GM18873 (cell line): ENCODE data around the gene TEDC1.

Experiments
- ATAC-seq: cut with Tn5 transposase; IDR thresholded peaks from one replicate; pipeline ENCODE4 v1.9.1; 2021; ENCODE audit warnings: mild to moderate bottlenecking, moderate library complexity, moderate number of reproducible peaks; ENCODE audit not compliant: unreplicated experiment, low FRiP score

Gene TEDC1

DNA sequence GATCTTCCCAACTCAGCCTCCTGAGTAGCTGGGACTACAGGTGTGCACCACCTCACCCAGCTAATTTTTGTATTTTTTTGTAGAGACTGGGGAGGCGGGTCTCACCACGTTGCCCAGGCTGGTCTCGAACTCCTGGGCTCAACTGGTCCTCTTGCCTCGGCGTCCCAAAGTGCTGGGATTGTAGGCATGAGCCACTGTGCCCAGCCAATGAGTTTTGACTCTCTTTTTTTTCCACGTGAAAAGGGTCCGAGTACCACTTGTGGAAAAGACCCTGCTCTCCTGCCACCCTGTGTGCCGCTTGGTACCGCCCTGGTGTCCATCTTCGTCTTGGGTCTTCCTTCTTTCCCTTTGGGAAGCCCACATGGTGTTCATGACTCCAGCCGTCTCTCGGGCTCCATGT is 17.6 kb downstream of the TEDC1 start:
- no peak for ATAC-seq

GRCh38 chr14:105517096-105517495 is 26.1 kb downstream of the TEDC1 start:
- no peak for ATAC-seq

DNA sequence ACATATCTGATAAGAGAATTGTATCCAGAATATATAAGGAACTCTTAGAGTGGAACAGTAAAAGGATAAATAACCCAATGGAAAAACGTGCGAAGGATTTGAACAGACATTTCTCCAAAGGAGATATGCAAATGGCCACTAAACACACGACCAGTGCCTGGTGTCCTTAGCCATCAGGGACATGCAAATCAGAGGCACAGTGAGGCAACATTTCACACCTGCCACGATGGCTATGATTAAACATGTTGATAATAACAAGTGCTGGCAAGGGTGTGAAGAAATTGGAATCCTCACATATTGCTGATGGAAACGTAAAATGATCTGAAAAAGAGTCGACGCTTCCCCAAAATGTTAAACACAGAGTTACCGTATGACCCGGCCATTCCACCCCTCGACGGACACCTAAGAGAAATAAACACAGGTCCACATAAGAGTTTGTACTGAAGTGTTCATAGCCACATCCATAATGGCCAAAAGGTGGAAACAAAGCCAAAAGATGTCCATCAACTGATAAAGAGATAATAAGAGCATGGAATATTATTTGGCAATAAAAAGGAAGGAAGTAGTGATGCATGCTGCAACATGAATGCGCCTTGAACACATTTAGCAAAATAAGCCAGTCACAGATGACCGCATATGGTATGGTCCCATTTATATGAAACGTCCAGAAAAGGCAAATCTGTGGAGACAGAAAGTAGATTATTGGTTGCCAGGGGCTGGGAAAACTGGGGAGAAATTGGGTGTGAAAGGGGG is 29.1 kb downstream of the TEDC1 start:
- ATAC-seq: no peak

DNA sequence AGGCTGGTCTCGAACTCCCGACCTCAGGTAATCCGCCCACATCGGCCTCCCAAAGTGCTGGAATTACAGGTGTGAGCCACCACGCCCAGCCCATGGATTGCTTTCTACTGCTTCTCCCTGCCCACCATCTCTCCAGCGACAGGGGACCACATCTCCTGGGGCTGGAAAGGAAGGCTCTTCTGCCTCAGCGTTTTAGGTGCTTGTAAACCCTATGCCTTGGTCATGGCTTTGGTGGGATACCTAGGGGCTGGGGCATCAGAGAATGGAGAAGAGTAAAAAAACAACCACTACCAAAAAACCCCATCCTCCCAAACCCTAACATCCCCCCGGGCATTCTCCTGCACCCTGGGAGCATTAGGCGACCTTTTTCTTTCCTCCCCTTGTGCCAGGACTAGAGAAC is 34.3 kb downstream of the TEDC1 start:
- ATAC-seq: no peak

GRCh38 chr14:105525861-105526775 is 35.1 kb downstream of the TEDC1 start, which contains the start of gene TMEM121:
Gene TMEM121 (plus strand): TSS chr14:105526583. CDS start chr14:105528835, 2,252 bp downstream.
- no peak for ATAC-seq

DNA sequence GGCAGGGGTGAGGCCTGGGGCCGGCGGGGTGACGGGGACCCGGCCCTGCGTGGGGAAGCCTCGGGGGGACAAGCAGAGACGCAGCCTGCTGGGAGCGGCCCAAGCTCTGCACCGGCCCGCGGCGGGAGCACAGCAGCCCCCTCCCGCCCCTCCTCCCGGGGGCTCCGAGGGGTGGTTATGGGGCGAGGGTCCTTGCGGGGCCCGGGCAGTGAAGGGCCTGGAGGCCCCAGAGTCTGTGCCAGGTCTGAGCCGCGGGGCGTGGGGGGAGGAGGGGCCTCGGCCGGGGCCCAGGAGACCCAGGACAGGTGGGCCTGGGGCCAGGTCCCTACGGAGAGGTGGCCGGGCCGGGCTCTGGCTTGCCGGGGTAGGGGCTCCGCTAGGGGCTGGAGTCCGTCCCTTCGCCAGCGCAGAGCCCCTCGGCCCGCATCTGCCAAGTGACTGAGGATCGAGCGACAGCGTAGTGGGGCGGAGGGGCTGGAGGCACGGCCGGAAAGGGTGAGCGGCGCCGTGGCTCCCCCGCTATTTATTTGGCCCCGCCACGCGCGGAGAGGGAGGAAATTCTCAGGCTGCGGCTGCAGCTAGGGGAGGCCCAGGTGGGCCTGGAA is 35.8 kb downstream of the TEDC1 start:
- ATAC-seq: no peak

- ATAC-seq: no peak
Observed at GRCh38 chr14:105527381-105527825, 36.4 kb downstream of the TEDC1 start.

DNA sequence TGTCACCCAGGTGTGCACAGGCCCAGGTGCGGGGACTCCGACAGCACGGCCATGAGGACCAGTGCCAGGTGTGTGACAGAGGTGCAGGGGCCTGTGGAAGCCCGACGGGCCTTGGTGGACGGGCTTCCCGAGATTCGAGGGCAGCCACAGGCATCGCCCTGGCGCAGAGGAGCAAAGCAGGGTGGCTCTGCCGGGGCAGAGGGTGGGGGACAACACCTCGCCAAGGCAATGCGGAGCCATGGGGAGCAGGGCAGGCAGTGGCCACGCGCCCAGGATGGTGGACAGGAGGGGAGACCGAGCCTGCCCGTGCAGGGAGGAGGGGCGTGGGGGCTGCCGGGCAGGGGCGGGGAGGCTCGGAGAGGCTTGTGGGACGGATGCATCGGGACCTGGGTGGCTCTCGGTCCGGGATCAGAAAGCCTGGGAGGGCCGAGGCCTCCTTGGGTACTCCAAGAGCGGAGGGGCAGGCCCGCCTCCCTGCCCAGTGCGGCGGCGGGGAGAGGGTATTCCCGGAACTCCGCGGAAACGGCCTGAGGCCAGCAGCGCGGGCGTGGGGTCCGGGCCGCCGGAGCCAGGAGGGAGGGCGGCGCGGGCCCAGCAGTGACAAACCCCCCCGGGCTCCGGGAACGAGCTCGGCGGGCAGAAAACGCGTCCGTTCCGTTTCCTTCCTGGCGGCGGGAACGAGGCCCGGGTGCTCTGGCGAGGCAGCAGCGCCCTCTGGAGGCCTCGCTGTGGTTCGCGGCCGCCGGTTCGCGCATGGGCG is 37.0 kb downstream of the TEDC1 start:
- no peak for ATAC-seq

GRCh38 chr14:105528586-105529318 is 37.7 kb downstream of the TEDC1 start:
- ATAC-seq: no peak

DNA sequence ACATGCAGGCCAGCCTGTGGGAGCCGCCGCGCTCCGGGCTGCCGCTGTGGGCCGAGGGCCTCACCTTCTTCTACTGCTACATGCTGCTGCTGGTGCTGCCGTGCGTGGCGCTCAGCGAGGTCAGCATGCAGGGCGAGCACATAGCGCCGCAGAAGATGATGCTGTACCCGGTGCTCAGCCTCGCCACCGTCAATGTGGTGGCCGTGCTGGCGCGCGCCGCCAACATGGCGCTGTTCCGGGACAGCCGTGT is 38.2 kb downstream of the TEDC1 start:
- ATAC-seq: no peak

- no peak for ATAC-seq
Observed at GRCh38 chr14:105529569-105530284, 38.7 kb downstream of the TEDC1 start.

DNA sequence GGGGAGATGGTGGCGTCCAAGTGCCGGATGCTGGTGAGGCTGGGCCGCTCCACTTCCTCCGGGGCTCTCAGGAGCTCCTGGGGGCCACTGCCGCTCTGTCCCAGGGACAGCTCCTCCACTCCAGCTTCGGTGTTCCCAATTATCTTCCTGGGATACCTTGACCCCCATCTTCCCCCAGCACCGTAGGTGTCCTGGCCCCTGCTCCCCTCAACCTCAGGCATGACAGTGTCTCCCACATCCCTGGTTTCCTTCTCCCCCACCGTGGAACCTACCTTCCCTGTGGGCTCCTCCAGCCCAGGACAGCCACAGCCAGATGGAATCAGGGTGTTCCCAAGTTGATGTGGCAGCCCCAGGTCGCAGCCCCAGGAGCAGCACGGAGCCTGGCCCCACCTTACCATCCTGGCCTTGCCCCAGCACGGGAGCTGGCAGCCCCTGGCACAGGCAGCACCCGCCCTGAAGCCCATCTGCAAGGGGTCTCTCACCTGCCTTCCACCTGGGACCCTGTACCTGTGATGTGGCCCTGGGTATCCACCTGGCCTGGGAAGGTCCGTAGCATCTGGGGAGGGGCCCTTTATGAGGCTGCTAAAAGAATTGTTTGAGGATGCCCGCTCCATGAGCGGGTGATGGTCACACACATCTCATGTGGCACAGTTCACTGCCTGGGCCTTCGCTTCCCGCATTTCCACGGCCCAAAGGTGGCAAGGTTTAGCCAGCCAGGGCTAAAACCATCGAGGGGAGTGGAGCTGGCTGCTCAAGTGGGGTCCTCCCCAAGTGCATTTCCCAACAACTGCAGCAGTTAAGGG is 39.4 kb downstream of the TEDC1 start:
- ATAC-seq: no peak

DNA sequence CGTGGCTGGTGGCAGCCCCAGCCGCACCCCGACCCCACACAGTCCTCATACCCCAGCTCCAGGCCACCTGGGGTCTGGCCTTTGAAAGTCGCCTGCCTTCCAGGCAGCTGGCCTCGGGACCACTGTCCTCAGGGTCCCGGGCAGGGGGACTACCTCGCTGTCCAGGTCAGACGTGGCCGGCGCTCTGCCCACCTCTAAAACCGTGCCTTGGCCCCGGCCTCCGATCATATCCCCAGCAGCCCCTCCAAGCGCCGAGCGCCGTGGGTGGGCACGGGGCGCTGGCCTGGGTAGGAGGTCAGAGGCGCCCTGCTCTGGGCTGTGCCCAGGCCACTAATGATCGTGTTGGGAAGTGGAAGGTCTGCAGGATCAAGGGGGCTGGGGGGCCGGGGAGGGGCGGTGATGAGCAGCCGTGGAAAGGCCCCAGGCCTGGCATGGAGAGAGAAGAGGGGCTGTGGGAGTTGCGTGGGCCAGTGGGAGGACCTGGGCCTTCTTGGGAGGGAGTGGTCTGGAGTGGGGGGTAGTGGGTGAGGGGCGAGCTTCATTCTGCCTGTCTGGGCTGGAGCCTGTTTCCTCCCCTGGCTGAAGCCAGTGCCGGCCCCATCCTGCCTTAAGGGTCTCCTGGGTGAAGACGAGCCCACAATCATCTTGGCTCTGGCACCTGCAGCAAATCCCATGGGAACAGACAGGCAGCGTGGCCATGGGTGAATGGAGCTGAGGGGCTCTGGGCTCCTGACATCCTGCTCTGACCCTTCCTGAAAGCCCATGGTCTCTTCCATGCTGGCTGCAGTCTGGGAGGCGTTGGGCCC is 40.2 kb downstream of the TEDC1 start:
- no peak for ATAC-seq

DNA sequence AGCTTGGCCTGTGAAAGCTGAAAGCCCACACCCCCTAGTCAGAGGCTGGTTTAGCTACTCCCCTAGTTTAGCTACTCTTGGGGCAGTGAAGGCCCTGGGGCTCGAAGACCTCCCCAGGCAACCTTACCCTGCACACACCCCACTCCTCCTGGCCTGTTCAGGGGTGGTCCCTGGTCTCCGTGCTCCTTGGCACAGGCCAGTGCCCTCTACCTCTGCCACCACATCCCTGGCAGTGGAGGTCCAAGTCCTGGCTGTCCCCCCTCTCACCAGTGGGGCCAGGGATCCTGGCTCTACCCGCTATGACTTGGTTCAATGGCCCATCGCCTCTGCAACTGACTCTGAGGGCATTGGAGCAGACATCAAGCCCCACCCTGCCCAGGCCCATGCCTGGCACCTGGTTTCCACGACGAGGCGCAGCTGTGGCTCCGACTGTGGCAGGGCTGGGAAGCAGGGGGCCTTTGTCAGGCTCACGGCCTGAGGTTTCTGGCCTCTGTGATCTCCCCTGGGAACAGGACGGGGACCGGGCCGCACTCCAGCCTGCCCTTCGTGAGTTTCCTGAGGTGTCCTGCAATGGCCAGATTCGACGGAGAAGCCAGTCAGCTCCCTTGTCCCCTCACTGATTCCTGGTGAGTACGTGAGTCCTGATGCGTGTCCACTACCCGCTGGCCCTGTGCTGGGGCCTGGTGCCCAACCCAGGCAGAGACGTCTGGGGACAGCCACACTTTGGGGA is 41.0 kb downstream of the TEDC1 start:
- no peak for ATAC-seq

DNA sequence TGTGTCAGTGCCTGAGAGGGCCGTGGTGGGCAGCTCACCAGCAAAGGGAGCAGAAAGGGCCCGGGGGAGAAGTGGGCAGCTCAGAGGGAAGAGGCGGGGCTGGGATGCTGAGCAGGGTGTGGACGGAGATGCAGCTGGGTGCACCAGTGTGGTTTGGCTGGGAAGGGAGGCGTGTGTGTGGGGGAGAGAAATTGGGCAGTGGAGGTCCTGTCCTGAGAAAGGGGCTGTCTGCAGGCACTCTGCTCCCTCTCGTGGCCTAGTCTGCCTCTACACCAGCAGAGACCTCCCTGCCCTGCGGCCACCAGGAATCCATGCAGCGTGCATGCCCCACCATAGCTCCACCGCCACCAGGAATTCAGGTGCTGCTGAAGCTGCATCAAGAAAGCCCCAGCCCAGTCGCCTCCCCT is 41.7 kb downstream of the TEDC1 start:
- no peak for ATAC-seq

- ATAC-seq: no peak
Observed at GRCh38 chr14:105533391-105533790, 42.3 kb downstream of the TEDC1 start.
